Keratinocyte (primary cell): ENCODE data around the gene DSE. TPM values are rescaled to one million over a fixed set of nuclear protein-coding genes. Genes with fewer than 3 reads are reported as not detected.

Experiments
- DNase-seq: peaks from one replicate; pipeline ENCODE4 v3.0.0-alpha.2; 2011; ENCODE audit warnings: low read depth, missing footprints, low spot score
- FAIRE-seq: peaks from 2 replicates; lab custom pipeline; 2011; peaks lifted over from hg19 to GRCh38; lab: Jason Lieb, UNC
- H2AFZ ChIP-seq: 2 replicates; pipeline ENCODE4 v1.6.0; 2012; ENCODE audit warnings: low read length, control low read depth, inconsistent platforms; ENCODE audit not compliant: control insufficient read depth
- H3K27ac ChIP-seq: 2 replicates; pipeline ENCODE4 v1.5.1; 2011; ENCODE audit warnings: low read length; ENCODE audit not compliant: control insufficient read depth, insufficient read depth
- H3K27me3 ChIP-seq: 3 replicates; pipeline ENCODE4 v1.6.0; 2011; ENCODE audit warnings: low read length; ENCODE audit not compliant: control insufficient read depth, insufficient read depth; ENCODE audit errors: extremely low read depth
- H3K36me3 ChIP-seq, 2 experiments: 2 replicates in 1 of 2; 3 replicates in 1 of 2; pipeline ENCODE4 v1.5.1; 2011; ENCODE audit warnings: low read length in 2 of 2, mild to moderate bottlenecking in 1 of 2; ENCODE audit not compliant: control insufficient read depth in 2 of 2, insufficient read depth in 2 of 2; ENCODE audit errors: extremely low read depth in 1 of 2
- H3K4me1 ChIP-seq: 3 replicates; pipeline ENCODE4 v1.5.1; 2011; ENCODE audit warnings: low read length; ENCODE audit not compliant: control insufficient read depth, insufficient read depth; ENCODE audit errors: extremely low read depth
- H3K4me2 ChIP-seq: 3 replicates; pipeline ENCODE4 v1.6.0; 2011; ENCODE audit warnings: low read depth, low read length; ENCODE audit not compliant: control insufficient read depth, insufficient read depth; ENCODE audit errors: extremely low read depth
- H3K4me3 ChIP-seq, 3 experiments: fragments of 200-600 bp in 1 of 3; sonication (generic) in 1 of 3; 2 replicates in 2 of 3; 3 replicates in 1 of 3; pipeline ENCODE4 v1.5.1; 2011 to 2016; ENCODE audit warnings: low read length in 3 of 3, mild to moderate bottlenecking in 3 of 3, control low read depth in 2 of 3, inconsistent platforms in 1 of 3, low read depth in 1 of 3, mixed read lengths in 1 of 3, mixed run types in 1 of 3, moderate library complexity in 1 of 3; ENCODE audit not compliant: control insufficient read depth in 2 of 3, insufficient read depth in 2 of 3; ENCODE audit errors: extremely low read depth in 1 of 3
- H3K79me2 ChIP-seq: 2 replicates; pipeline ENCODE4 v1.6.0; 2012; ENCODE audit warnings: low read length; ENCODE audit not compliant: control insufficient read depth, insufficient read depth
- H3K9ac ChIP-seq: 3 replicates; pipeline ENCODE4 v1.6.0; 2011; ENCODE audit warnings: low read length; ENCODE audit not compliant: control insufficient read depth, insufficient read depth; ENCODE audit errors: extremely low read depth
- H3K9me1 ChIP-seq: 3 replicates; pipeline ENCODE4 v1.6.0; 2011; ENCODE audit warnings: low read length; ENCODE audit not compliant: control insufficient read depth, insufficient read depth; ENCODE audit errors: extremely low read depth
- H3K9me3 ChIP-seq: 2 replicates; pipeline ENCODE4 v1.5.1; 2012; ENCODE audit warnings: low read depth, low read length; ENCODE audit not compliant: control insufficient read depth
- H4K20me1 ChIP-seq: 3 replicates; pipeline ENCODE4 v1.6.0; 2011; ENCODE audit warnings: low read length; ENCODE audit not compliant: control insufficient read depth, insufficient read depth; ENCODE audit errors: extremely low read depth
- EZH2 ChIP-seq: IDR thresholded peaks from one replicate; pipeline ENCODE4 v1.6.1; 2012; ENCODE audit warnings: inconsistent platforms, mild to moderate bottlenecking, low read length, moderate library complexity
- dilution Hi-C: fragments of 300-500 bp; cut with MboI; formaldehyde crosslinking; loops from one replicate; pipeline ENCODE4 v1.7.0; 2020; ENCODE audit warnings: low sequenced_read_pairs; ENCODE audit not compliant: extremely low pct_ligation_motif_present
- polyA plus RNA-seq, 5 experiments: library from polyadenylated mRNA; depleted of rRNA in 3 of 5; stranded (reverse) in 3 of 5; stranded (forward) in 1 of 5; unstranded in 1 of 5; fragments of >200 nt; gene quantifications; 1 replicate in 1 of 5; 2 replicates in 3 of 5; 3 replicates in 1 of 5; pipeline versions ENCODE4 v1.2.1 to v1.2.3, GENCODE V29; 2011 to 2012; ENCODE audit warnings: missing spikeins in 2 of 5, low read depth in 1 of 5, low replicate concordance in 1 of 5
- TF ChIP-seq, protein P1 (sequence below), 3 experiments: IDR thresholded peaks in 1 of 3; conservative IDR thresholded peaks in 1 of 3; optimal IDR thresholded peaks in 1 of 3; 2 replicates in 2 of 3; 3 replicates in 1 of 3; pipeline versions ENCODE3 to v1.5.1; 2011; ENCODE audit warnings: low read length in 3 of 3, mild to moderate bottlenecking in 3 of 3, moderate library complexity in 2 of 3, control low read depth in 1 of 3, inconsistent platforms in 1 of 3; ENCODE audit not compliant: insufficient read depth in 2 of 3; ENCODE audit errors: extremely low read depth in 1 of 3

The DSE gene
- polyA plus RNA-seq, 1 donor (not counting 4 experiments of a cell fraction or from before 2014, with no cell fraction given), result 99.7 TPM

DNA sequence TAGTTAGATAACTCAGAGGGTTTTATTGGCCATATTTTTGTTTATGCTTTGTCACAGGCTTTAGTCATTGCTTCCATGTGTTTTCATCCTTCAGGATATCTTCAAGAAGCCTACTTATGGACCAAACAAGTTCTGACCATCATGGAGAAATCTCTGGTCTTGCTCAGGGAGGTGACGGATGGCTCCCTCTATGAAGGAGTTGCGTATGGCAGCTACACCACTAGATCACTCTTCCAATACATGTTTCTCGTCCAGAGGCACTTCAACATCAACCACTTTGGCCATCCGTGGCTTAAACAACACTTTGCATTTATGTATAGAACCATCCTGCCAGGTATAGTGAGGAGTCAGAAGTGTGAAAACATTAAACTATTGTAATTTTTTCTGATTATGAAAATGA, 60.1 kb downstream of the DSE start:
- Histone ChIP-seq H3K79me2 (peaks cover 6% of the 10 kb centered on the region), H3K4me2 (no peak overlapping the region), H3K9me1 (no peaks in the 10 kb centered on the region), H2AFZ (no peak overlapping the region), H3K9me3 (no peaks in the 10 kb centered on the region), H3K27ac (no peak overlapping the region), H3K9ac (no peak overlapping the region), H3K36me3 (peaks cover 19 to 21% of the 10 kb centered on the region in 2 experiments), H3K4me3 (no peak overlapping the region), H3K27me3 (no peaks in the 10 kb centered on the region), H4K20me1 (no peaks in the 10 kb centered on the region), H3K4me1 (peaks cover 12% of the 10 kb centered on the region)
- DNase-seq (no peak), FAIRE-seq (no peak)
- dilution Hi-C loops, result no loop called here
- no peak for TF ChIP-seq EZH2
- TF ChIP-seq, protein P1, sequence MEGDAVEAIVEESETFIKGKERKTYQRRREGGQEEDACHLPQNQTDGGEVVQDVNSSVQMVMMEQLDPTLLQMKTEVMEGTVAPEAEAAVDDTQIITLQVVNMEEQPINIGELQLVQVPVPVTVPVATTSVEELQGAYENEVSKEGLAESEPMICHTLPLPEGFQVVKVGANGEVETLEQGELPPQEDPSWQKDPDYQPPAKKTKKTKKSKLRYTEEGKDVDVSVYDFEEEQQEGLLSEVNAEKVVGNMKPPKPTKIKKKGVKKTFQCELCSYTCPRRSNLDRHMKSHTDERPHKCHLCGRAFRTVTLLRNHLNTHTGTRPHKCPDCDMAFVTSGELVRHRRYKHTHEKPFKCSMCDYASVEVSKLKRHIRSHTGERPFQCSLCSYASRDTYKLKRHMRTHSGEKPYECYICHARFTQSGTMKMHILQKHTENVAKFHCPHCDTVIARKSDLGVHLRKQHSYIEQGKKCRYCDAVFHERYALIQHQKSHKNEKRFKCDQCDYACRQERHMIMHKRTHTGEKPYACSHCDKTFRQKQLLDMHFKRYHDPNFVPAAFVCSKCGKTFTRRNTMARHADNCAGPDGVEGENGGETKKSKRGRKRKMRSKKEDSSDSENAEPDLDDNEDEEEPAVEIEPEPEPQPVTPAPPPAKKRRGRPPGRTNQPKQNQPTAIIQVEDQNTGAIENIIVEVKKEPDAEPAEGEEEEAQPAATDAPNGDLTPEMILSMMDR (optimal IDR thresholded peaks at IDR 0.05 in 1 of 3, IDR thresholded peaks at IDR 0.05 in 1 of 3, conservative IDR thresholded peaks at IDR 0.05 in 1 of 3; ENCODE audit: extremely low read depth in 1 of 3, insufficient read depth in 2 of 3, low read length in 3 of 3), result no peak

DNA sequence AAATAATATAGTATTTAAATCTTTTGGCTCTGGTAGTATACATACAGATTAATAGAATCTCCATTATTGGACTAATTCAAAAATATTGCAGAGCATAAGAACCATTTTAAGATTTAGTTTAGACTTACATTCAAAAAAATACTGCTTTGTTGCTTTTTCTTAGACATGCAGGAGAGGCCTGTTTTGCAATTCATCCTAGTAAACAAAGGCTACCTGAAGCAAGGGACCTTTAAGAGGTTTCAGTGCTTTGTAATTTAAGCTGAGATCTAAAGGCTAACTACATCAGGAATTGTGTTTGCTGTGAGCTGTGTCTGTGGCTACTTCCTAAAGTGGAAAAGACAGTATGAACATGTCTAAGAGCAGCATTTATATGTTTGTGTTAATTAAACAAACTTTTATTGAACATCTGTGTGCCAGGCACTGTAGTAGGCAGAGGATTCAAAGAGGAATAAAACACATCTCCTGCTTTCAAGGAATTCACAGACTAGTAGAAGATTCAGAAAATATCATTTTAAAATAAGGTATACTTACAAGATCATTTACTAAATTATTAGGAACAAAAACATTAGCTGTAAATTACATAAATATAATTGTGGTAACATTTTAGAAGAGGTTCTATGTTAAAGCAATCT, 61.3 kb downstream of the DSE start:
- H3K27me3 ChIP-seq, result no peaks in the 10 kb centered on the region
- TF ChIP-seq, protein P1 (optimal IDR thresholded peaks at IDR 0.05 in 1 of 3, IDR thresholded peaks at IDR 0.05 in 1 of 3, conservative IDR thresholded peaks at IDR 0.05 in 1 of 3; ENCODE audit: extremely low read depth in 1 of 3, insufficient read depth in 2 of 3, low read length in 3 of 3), result no peak
- TF ChIP-seq EZH2, result no peak
- peaks cover 18 to 30% of the 10 kb centered on the region in 2 experiments for H3K36me3 ChIP-seq
- FAIRE-seq (no peak), DNase-seq (no peak)
- H3K79me2 ChIP-seq, result peaks cover 4% of the 10 kb centered on the region
- no peak overlapping the region for H3K4me2 ChIP-seq
- peaks cover under 1% of the 10 kb centered on the region for H3K4me1 ChIP-seq
- no peak overlapping the region for H3K27ac ChIP-seq
- dilution Hi-C loops, result no loop called here
- no peak overlapping the region for H3K9ac ChIP-seq
- H2AFZ ChIP-seq, result no peak overlapping the region
- no peak overlapping the region for H3K4me3 ChIP-seq
- H4K20me1 ChIP-seq, result no peaks in the 10 kb centered on the region
- H3K9me1 ChIP-seq, result no peaks in the 10 kb centered on the region
- H3K9me3 ChIP-seq, result no peaks in the 10 kb centered on the region
